Spinal cord (tissue), 10 donors: ENCODE data around the gene MROH9. TPM values are rescaled to one million over a fixed set of nuclear protein-coding genes. Genes with fewer than 3 reads are reported as not detected.
"Not testable (repeated sequence)": the region's sequence is repeated elsewhere in the genome, so short reads cannot be mapped to it uniquely, and the experiment has no call there.

ENCODE experiments used
- DNase-seq, 6 donors: peaks; one replicate each; pipeline versions ENCODE4 v3.0.0 to v3.0.0-alpha.2; 2013 to 2015; ENCODE audit warnings: low spot score in 6 of 6, low read depth in 4 of 6
- H3K27ac ChIP-seq: one replicate; pipeline ENCODE4 v1.5.1; 2013; ENCODE audit warnings: low read depth, low read length, control low read depth
- H3K27me3 ChIP-seq: one replicate; pipeline ENCODE4 v1.6.1; 2013; ENCODE audit warnings: low read length; ENCODE audit not compliant: control insufficient read depth, insufficient read depth
- H3K36me3 ChIP-seq: one replicate; pipeline ENCODE4 v1.6.1; 2013; ENCODE audit warnings: low read length; ENCODE audit not compliant: control insufficient read depth, insufficient read depth
- H3K4me1 ChIP-seq: one replicate; pipeline ENCODE4 v1.6.1; 2013; ENCODE audit warnings: low read length; ENCODE audit not compliant: control insufficient read depth, insufficient read depth
- H3K4me3 ChIP-seq: one replicate; pipeline ENCODE4 v1.5.1; 2013; ENCODE audit warnings: low read depth, low read length, control low read depth
- H3K9me3 ChIP-seq: one replicate; pipeline ENCODE4 v1.6.1; 2013; ENCODE audit warnings: low read length; ENCODE audit not compliant: control insufficient read depth, insufficient read depth
- WGBS: methylation state at CpG from one replicate; pipeline ENCODE4 v1.1.5; 2013; ENCODE audit warnings: missing lambda C conversion rate; ENCODE audit not compliant: insufficient coverage; 5-methylcytosine and 5-hydroxymethylcytosine counted together
- polyA plus RNA-seq, 2 donors: library from polyadenylated mRNA; unstranded; fragments of 120-200 nt; gene quantifications; one replicate each; pipeline ENCODE4 v1.2.1, GENCODE V29; 2013; ENCODE audit not compliant: insufficient read length in 2 of 2
- total RNA-seq, 2 donors: library from RNA; depleted of rRNA in 1 of 2; stranded (reverse); fragments of 120-200 nt in 1 of 2; fragments of >200 nt in 1 of 2; gene quantifications; one replicate each; pipeline versions ENCODE4 v1.2.3 to v1.2.4, GENCODE V29; 2013 to 2014
- donor health status: healthy.

The MROH9 gene
- total and polyA plus RNA-seq, 4 donors = 0.06 to 0.10 TPM; not detected in 2

DNA sequence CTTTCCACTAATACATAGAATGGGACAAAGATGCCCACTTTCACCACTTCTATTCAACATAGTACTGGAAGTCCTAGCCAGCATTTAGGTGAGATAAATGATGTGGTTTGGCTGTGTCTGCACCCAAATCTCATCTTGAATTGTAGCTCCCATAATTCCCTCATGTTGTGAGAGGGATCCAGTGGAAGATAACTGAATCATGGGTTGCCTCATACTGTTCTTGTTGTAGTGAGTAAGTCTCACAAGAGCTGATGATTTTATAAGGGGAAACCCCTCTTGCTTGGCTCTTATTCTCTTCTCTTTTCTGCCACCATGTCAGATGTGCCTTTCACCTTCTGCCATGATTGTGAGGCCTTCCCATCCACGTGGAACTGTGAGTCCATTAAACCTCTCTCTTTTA lies 10.7 kb upstream of the MROH9 start:
- H3K27ac ChIP-seq, H3K4me1 ChIP-seq, H3K27me3 ChIP-seq, H3K4me3 ChIP-seq, H3K36me3 ChIP-seq, DNase-seq: not testable (repeated sequence)
- peaks cover 16% of the 10 kb centered on the region for H3K9me3 ChIP-seq
- no CpG with 5 or more reads among the region's 1 CpG for WGBS

DNA sequence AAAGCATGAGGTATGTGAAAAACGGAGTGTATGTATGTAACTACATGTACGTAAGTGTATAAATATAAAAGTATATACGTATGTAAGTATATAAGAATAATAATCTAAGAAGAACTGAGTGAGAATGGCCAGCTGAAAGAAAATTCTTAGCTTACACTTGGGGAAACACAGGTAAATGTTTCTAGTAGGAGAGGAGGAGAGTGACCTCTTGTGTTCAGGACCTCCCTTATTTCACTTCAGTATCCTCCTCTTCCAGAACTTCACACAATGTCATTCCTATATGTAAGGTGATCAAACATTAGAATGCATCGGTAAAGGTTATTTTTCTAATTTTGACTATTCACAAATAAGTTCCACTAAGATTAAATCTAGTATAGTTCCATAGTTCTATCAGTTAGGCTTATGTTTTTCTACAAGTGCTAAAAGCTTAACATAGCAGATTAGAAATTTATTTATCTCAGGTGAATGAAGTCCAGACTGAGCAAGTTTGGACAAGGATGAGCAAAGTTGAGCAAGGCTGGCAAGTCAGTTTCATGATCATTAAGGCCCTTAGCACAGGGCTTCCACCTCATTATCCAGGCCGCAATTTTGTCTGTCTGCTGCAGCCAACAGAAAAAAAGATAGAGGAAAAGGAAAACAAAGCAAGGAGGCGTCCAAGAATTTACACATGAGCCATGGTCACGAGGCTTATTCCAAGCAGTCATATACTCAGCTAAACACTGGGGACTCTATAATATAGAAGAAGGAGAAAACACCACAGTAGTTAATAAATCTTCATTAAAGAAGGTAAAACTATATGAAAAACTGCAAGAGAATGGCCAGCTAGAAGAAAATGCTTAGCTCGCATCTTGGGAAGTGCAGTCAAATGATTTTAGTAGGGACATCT lies 7.1 kb upstream of the MROH9 start:
- Histone ChIP-seq H3K27ac (no peak overlapping the region), H3K36me3 (no peaks in the 10 kb centered on the region), H3K4me1 (no peaks in the 10 kb centered on the region), H3K4me3 (no peak overlapping the region), H3K9me3 (no peaks in the 10 kb centered on the region), H3K27me3 (no peaks in the 10 kb centered on the region)
- DNase-seq = peak in 2 of 6 donors; percentile 5 to 63
- no CpG with 5 or more reads among the region's 8 CpGs for WGBS

DNA sequence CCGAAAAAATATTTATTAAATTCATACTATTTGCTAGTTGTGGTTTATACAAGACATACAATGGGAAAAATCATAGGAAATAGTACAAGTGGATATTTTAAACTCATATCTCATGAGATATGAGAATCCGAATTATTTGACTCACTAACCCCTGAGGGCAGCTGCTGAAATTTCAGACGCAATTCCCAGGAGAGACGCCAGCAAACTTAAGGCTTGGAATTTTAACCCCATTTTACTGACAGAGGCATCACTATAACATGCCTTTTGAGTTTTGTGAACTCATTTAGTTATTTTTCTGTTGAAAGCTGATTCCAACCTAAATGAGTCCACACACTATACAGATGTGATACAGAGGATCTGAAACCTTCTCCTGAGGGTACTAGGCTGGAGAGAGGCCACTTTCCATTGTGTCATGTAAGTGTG lies 5.9 kb upstream of the MROH9 start:
- no CpG with 5 or more reads among the region's 4 CpGs for WGBS
- no peaks in the 10 kb centered on the region for H3K4me1 ChIP-seq
- DNase-seq = no peak
- H3K36me3 ChIP-seq = no peaks in the 10 kb centered on the region
- no peak overlapping the region for H3K4me3 ChIP-seq
- no peaks in the 10 kb centered on the region for H3K27me3 ChIP-seq
- H3K9me3 ChIP-seq = no peaks in the 10 kb centered on the region
- H3K27ac ChIP-seq = no peak overlapping the region

DNA sequence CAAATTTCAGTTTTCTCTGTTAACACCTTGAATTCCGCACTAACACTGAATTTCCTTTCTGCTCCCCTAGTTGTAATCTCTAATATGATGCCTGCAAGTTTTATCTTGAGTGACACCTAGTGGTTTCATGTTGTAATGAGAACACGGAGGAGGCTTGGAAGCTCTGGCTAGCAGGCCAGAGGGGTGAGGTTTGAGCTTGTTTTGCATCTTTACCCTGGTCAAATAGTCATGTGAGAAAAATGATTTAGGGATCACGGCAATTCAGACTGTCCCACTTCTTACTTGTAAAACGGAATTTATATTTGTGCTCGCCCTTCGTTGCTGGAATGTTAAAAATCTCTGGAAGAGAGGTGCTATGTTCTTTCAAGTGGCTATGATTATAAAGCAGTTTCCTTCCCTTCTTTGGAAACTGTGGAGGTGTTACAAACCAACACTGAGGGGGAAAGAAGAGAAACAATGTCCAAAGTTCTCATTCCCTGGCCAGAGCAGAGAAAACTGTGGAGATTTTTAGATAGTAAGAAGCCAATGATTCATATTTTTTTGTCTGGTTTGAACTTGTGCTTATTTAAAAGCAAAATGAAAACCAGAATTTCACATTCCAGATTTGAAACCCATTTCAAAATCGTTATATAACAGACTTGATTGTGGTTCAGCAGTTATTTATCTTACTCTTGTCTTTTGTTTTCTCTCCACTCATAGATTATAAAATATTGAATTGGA lies 5.3 kb upstream of the MROH9 start:
- H3K27ac ChIP-seq = no peak overlapping the region
- H3K27me3 ChIP-seq = no peaks in the 10 kb centered on the region
- H3K4me1 ChIP-seq = no peaks in the 10 kb centered on the region
- WGBS = no CpG with 5 or more reads among the region's 7 CpGs
- no peak overlapping the region for H3K4me3 ChIP-seq
- no peaks in the 10 kb centered on the region for H3K36me3 ChIP-seq
- peak; percentile 38 to 90 (median 52) for DNase-seq
- no peaks in the 10 kb centered on the region for H3K9me3 ChIP-seq

DNA sequence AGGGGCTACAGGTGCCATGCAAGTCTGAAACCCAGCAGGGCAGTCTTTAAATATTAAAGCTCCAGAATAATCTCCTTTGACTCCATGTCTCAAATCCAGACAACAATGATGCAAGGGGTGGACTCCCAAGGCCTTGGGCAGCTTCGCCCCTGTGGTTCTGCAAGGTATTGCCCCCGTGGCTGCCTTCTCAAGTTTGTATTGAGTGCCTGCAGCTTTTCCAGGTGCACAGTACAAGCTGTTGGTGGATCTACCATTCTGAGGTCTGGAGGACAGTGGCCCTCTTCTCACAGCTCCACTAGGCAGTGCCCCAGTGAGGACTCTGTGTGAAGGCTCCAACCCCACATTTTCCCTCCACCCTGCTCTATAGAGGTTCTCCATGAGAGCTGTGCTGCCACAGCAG lies 3.7 kb upstream of the MROH9 start:
- H3K27ac ChIP-seq = no peak overlapping the region
- no peaks in the 10 kb centered on the region for H3K27me3 ChIP-seq

DNA sequence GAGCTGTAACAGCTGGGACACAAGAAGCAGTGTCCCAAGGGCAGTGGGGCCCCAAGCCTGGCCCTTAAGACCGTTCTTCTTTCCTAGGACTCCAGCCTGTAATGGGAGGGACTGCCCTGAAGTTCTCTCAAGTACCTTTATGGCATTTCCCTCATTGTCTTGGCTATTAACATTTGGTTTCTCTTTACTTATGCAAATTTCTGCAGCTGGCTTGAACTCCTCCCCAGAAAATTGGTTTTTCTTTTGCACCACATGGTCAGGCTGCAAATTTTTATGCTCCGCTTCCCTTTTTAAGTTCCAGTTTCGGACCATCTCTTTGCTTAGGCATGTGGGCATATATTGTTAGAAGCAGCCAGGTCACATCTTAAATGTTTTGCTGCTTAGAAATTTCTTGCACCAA lies 3.1 kb upstream of the MROH9 start:
- H3K4me1 ChIP-seq = no peaks in the 10 kb centered on the region
- H3K4me3 ChIP-seq = no peak overlapping the region
- H3K27me3 ChIP-seq = no peaks in the 10 kb centered on the region
- no peaks in the 10 kb centered on the region for H3K36me3 ChIP-seq
- DNase-seq = no peak
- H3K9me3 ChIP-seq = no peaks in the 10 kb centered on the region
- no peak overlapping the region for H3K27ac ChIP-seq
- 63% methylated on average over 3 of the region's 3 CpGs for WGBS

More for the DNA sequence above, 3.7 kb upstream of the MROH9 start:
- 83% methylated on average over 2 of the region's 2 CpGs for WGBS
- DNase-seq = no peak
- H3K36me3 ChIP-seq = no peaks in the 10 kb centered on the region
- no peak overlapping the region for H3K4me3 ChIP-seq
- H3K9me3 ChIP-seq = no peaks in the 10 kb centered on the region
- H3K4me1 ChIP-seq = no peaks in the 10 kb centered on the region

DNA sequence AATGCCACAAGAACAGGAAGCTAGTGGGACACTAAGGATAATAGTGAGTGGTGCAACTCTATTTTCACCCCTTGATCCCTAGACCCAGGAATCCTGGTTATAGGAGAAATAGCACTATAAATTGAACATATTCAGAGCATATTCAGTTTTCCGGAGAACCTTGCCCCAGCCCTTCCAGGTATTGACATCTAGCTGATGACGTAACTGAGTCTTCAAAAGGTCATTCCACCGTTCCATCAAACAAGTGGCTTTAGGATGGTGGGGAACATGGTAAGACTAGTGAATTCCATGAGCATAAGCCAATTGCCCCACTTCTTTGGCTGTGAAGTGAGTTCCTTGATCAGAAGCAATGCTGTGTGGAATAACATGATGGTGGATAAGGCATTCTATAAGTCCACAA lies 2.9 kb downstream of the MROH9 start:
- WGBS = 100% methylated on average over 1 of the region's 3 CpGs
- Histone ChIP-seq H3K4me3 (no peak overlapping the region), H3K9me3 (peaks cover 2% of the 10 kb centered on the region), H3K27me3 (no peaks in the 10 kb centered on the region), H3K4me1 (no peaks in the 10 kb centered on the region), H3K27ac (no peak overlapping the region), H3K36me3 (no peaks in the 10 kb centered on the region)
- no peak for DNase-seq

DNA sequence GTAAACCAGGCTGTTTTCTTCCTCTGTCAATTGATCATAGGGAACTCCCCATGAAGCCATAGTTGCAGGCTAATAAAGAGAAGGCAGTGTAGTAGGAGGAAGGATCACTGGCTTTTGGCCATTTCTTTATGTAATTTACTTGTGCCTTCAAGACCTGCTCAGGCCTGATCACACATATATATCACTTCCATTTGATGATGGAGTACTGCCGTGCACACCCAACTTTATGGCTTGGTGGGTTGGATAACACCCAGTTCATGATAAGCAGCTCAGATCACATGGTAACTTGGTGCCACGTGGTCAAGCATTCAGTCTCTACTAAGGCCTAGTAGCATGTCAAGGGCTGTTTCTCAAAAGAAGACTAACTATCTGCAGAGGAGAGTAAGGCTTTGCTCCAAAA lies 4.1 kb downstream of the MROH9 start:
- H3K4me1 ChIP-seq = no peaks in the 10 kb centered on the region
- H3K27ac ChIP-seq = no peak overlapping the region
- no peaks in the 10 kb centered on the region for H3K27me3 ChIP-seq
- H3K9me3 ChIP-seq = peaks cover 2% of the 10 kb centered on the region
- no peak overlapping the region for H3K4me3 ChIP-seq
- no peak for DNase-seq
- H3K36me3 ChIP-seq = no peaks in the 10 kb centered on the region
- 94% methylated on average over 2 of the region's 2 CpGs for WGBS

DNA sequence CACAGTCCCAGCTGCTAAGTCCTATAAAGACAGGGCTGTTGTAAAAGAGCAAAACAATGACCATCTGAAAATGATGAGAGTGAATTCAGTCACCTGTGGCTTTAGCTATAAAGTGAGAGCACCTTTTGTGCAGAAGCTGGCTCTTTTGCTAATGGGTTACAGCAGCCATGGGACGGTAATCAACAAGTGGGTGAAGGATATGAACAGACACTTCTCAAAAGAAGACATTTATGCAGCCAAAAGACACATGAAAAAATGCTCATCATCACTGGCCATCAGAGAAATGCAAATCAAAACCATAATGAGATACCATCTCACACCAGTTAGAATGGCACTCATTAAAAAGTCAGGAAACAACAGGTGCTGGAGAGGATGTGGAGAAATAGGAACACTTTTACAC lies 16.4 kb downstream of the MROH9 start:
- H3K36me3 ChIP-seq, DNase-seq, H3K9me3 ChIP-seq, H3K4me3 ChIP-seq, H3K27ac ChIP-seq, H3K4me1 ChIP-seq, H3K27me3 ChIP-seq: not testable (repeated sequence)
- no CpG with 5 or more reads among the region's 1 CpG for WGBS

DNA sequence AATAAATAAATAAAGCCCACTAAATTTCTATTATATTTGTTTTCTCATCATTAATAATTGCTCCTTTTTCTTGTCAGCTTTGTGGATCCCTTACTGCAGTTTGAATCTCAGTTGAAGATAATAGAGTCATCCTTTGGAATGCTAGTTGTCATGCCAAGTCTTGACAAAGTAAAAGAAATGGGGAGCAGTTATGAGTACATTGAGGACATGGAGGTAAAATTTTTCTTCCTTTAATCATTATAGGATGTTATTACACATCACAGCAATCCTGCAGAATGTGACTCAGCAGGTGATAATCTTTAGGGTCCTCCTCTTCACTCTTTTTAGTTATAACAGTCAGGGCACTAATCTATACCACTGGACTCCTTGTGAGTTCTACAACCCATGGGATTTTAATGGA lies 24.1 kb downstream of the MROH9 start:
- no peaks in the 10 kb centered on the region for H3K27me3 ChIP-seq

More for the DNA sequence above, 24.1 kb downstream of the MROH9 start:
- H3K27ac ChIP-seq = no peak overlapping the region
- no peaks in the 10 kb centered on the region for H3K4me1 ChIP-seq
- no peaks in the 10 kb centered on the region for H3K36me3 ChIP-seq
- H3K9me3 ChIP-seq = no peaks in the 10 kb centered on the region
- H3K4me3 ChIP-seq = no peak overlapping the region
- no peak for DNase-seq
